NCI-H2196 (cell line): ENCODE results near the gene MPPE1.
A peak's percentile ranks its signal among the peaks of the same experiment; 100 is the strongest.
"Not testable (repeated sequence)": the region's sequence is repeated elsewhere in the genome, so short reads cannot be mapped to it uniquely, and the experiment has no call there.

Source experiments
- DNase-seq: peaks from one replicate; lab custom pipeline; 2025; ENCODE audit not compliant: unreplicated experiment; lab: John Stamatoyannopoulos, UW

The MPPE1 gene

GRCh38 chr18:11908182-11909060, at the start of gene MPPE1:
MPPE1 (minus strand) TSS chr18:11908317; CDS start chr18:11897264, 11,053 bp downstream.
- DNase-seq: peak; percentile 95

- DNase-seq: no peak
These were observed 49.5 kb upstream of the MPPE1 start for GRCh38 chr18:11957636-11958035.

GRCh38 chr18:11956371-11957308, 48.5 kb upstream of the MPPE1 start:
- DNase-seq: no peak

- peak; percentile 45 for DNase-seq
These were observed 47.3 kb upstream of the MPPE1 start for GRCh38 chr18:11955239-11956029.

- DNase-seq: no peak
These were observed 45.0 kb upstream of the MPPE1 start for GRCh38 chr18:11953113-11953512.

- DNase-seq: no peak
These were observed 43.3 kb upstream of the MPPE1 start for GRCh38 chr18:11951390-11951851.

GRCh38 chr18:11950824-11951223, 42.7 kb upstream of the MPPE1 start:
- DNase-seq: no peak

- no peak for DNase-seq
These were observed 40.9 kb upstream of the MPPE1 start for GRCh38 chr18:11948852-11949523.

GRCh38 chr18:11947214-11948191, 39.4 kb upstream of the MPPE1 start:
- DNase-seq: no peak

- DNase-seq: no peak
These were observed 38.6 kb upstream of the MPPE1 start for GRCh38 chr18:11946756-11947155.

GRCh38 chr18:11945834-11946659, 37.9 kb upstream of the MPPE1 start:
- not testable (repeated sequence) for DNase-seq

GRCh38 chr18:11944786-11945185, 36.7 kb upstream of the MPPE1 start:
- no peak for DNase-seq

- no peak for DNase-seq
These were observed 36.1 kb upstream of the MPPE1 start for GRCh38 chr18:11944252-11944651.

- no peak for DNase-seq
These were observed 35.4 kb upstream of the MPPE1 start for GRCh38 chr18:11943551-11943950.

- DNase-seq: no peak
These were observed 32.8 kb upstream of the MPPE1 start for GRCh38 chr18:11940956-11941355.

- peak; percentile 87 for DNase-seq
These were observed 29.9 kb upstream of the MPPE1 start for GRCh38 chr18:11937874-11938478.

GRCh38 chr18:11932393-11932792, 24.3 kb upstream of the MPPE1 start:
- no peak for DNase-seq

GRCh38 chr18:11927497-11927896, 19.4 kb upstream of the MPPE1 start:
- no peak for DNase-seq
